GM12892 (cell line): Measurements from ENCODE around the gene MARCO.

ENCODE experiments used
- POLR2A ChIP-seq: IDR thresholded peaks from 2 replicates; pipeline ENCODE4 v1.6.1; 2011; ENCODE audit warnings: low read depth, low read length, control low read depth
- POLR2AphosphoS5 ChIP-seq: IDR thresholded peaks from 2 replicates; pipeline ENCODE4 v1.6.1; 2011; ENCODE audit warnings: low read depth, low read length, control low read depth

- TF ChIP-seq POLR2A (no peak), POLR2AphosphoS5 (no peak)
Observed at GRCh38 chr2:119025762-119026351, 83.9 kb downstream of the MARCO start.
